GM12874 (cell line): Measurements from ENCODE around the gene DPYD.

Experiments
- TF ChIP-seq, protein P1 (sequence below): IDR thresholded peaks from 2 replicates; pipeline ENCODE4 v1.5.1; 2011; ENCODE audit warnings: low read depth, mild to moderate bottlenecking, control low read depth, low read length, moderate library complexity; ENCODE audit not compliant: insufficient read depth

Gene DPYD

DNA sequence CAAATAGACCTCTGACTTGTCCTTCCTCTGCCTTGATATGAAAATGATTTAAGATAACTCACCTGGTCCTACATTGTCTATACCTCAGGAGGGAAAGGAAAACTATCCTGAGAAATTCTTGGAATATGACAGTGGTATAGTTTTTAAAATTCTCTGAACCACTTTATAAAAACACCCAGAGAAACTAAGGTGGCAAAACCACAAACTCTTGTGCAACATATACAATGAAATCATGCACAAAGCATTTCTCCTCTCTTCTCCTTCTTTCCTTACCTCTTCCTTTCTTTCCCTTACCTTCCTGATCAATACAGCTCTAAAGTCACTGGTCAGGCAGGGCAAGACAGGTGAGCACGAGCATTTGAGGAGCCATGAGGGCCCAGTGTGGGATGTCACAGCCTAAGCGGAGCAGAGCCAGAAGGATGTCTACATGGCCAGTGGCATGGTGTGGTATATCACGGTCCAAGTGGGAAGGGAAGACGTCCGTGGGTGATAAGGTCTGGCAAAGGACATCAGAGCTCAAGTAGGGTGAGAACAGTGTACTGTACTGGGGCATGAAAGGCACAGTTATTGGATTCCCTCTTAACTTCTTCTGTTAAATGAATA, 543.3 kb downstream of the DPYD start:
- TF ChIP-seq, protein P1, sequence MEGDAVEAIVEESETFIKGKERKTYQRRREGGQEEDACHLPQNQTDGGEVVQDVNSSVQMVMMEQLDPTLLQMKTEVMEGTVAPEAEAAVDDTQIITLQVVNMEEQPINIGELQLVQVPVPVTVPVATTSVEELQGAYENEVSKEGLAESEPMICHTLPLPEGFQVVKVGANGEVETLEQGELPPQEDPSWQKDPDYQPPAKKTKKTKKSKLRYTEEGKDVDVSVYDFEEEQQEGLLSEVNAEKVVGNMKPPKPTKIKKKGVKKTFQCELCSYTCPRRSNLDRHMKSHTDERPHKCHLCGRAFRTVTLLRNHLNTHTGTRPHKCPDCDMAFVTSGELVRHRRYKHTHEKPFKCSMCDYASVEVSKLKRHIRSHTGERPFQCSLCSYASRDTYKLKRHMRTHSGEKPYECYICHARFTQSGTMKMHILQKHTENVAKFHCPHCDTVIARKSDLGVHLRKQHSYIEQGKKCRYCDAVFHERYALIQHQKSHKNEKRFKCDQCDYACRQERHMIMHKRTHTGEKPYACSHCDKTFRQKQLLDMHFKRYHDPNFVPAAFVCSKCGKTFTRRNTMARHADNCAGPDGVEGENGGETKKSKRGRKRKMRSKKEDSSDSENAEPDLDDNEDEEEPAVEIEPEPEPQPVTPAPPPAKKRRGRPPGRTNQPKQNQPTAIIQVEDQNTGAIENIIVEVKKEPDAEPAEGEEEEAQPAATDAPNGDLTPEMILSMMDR: no peak

DNA sequence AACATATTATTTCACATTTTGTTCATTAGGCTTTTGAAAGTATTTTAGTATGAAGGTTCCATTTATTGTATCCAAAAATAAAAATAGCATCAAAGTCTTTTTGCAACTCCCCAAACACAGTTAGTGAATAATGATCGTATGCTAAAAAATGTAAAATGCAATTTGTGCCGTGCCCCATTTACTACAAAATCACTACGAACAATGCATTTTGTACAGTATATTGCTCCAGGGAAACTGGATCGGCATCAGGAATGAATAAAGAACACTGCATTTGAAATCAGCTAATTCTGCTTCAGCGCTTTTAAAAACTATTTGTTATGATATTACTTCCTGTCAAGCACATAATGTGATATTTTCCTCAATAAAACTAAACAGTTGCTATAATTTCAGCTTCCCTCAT, 547.8 kb downstream of the DPYD start:
- TF ChIP-seq, protein P1: no peak

DNA sequence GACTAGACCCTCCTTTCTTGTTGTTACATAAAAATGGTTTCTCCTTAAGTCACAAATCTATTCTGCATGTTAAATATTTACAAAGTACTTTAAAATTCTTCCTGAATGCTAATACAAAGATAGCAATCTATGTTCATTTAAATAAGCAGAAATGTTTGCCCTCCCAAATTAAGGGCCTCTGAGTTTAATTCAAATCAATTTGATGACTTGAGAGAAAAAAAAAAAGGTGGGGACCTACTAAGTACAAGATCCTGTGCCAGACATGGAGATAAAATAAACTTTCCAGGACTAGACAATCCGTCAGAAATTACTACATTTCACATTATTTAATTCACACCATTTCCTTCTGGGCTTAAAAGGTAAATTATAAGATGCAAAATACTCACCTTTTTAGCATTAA, 548.3 kb downstream of the DPYD start:
- TF ChIP-seq, protein P1: no peak

DNA sequence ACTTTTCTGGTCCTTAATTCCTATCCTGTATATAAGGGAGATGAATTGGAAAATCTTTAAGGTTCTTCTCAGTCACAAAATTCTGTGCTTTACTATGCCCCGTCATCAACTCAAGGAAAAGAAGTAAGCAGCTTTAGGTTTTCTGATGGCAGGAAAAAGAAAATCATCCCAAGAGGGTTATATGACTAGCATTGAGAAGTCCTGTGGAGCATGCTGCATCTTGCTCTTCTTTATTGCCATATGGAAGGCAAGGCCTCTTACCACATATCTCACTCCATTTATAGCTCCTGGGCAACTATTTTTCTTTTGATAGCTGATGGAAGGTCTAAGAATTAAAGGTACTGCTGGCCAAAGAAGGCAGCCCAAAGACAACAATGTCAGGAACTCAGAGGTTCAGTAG, 552.5 kb downstream of the DPYD start:
- TF ChIP-seq, protein P1: no peak

DNA sequence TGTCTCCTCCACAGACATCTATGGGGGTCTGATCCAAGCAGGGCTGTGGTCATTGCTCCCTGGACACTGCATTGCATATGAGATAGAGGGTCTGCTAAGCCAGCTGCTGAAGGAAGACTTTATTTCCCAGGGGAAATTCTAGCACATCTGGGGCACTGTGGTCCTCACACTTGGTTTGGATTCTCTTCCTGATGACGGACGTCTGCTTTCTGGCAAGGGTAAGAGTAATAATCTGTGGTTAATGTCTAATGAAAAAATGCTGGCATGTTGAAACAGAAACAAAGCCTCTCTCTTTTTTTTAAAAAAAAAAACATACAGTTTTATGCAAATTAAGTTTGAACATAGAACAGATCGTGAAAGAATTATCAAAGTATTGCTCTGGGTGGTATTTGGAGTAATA, 553.9 kb downstream of the DPYD start:
- TF ChIP-seq, protein P1: no peak

DNA sequence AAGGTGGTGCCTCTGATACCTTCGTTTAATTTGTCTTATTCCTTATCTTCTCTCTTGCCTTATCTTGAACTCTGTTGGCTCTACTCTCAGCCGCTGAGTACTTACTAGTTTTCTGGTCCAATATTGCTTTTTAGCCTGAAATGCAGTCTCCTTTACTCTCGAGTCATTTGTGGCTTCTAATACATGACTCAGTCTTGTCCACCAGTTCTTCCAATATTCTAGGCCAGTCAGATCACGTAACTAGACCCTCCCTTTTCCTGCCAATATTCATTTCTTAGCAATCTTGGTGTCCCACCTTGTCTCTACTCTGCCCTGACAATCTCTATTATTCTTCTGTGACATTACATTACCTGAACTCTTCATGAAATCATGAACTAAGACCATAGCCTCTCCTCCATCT, 555.8 kb downstream of the DPYD start:
- TF ChIP-seq, protein P1: no peak

DNA sequence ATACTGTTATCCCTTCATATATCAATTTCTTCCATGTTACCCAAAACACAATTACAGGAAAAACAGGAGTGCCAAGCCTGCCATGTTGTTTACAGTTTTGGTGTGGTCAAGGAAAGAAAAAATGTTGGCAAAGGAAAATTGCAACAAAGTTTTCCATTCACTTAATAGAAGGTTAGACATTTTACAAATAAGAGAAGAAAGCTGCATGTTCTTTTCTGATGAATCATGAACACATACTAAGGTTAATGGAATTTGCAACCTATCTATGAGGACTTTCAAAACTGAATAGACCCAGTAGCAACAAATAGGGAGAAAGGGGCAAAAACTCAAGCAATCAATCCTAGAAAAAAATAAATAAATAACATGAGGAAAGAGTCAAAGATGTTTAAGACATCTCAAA, 556.7 kb downstream of the DPYD start:
- TF ChIP-seq, protein P1: no peak
